ENCODE measurements around the gene KHK.

KHK gene

DNA sequence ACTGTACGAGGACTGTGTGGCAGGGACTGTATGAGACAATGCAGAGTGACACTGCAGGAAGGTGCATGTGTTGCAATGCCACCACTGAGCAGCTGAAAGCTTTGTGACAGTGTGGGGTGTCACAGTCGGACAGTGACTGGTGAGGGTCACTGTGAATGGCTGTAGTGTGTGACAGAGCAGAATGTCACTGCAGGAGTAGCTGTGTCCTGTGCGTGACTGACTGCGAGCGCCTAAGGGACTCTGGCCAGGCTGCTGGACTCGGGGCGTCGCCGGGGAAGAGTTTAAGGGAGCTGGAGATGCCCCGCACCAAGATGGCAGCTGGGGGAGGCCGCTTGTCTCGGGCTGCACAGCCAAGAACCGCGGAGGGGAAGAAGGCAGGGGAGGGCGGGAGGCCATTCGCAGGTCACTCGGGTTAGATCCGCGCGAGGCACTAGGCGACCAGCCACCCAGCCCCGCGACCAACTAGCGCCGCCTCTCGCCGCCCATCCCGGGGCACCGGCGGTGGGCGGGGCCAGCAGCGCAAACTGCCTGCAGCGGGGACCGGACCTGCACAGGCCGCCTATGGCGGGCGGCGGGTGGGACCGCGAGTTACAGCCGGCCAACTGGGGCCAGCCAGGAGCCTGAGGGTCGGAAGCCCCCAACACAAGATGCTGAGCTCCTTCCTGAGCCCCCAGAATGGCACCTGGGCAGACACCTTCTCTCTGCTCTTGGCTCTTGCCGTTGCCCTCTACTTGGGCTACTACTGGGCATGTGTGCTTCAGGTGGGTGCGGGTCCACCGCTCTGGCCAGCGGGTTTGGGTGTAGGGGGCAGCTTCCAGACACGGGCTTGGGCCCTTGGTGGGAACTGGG is 37.0 kb downstream of the KHK start, which contains the start of gene ABHD1:
ABHD1 (plus strand) TSS at position 514 of the 849 bp plus-strand sequence; CDS start at position 648, 134 bp downstream.
- peak; percentile 41 to 80 for DNase-seq (ENCODE audit: low spot score in 2 of 2)
- Histone ChIP-seq H3K27me3 (ENCODE audit: low read depth) (no peaks in the 10 kb centered on the region), H3K4me1 (peaks cover 11% of the 10 kb centered on the region), H3K9me3 (no peaks in the 10 kb centered on the region), H3K4me3 (peak within 1 kb of the TSS; percentile 39), H3K36me3 (replicated peaks) (peaks cover 1% of the 10 kb centered on the region; the same call in 1 of the 2 replicates)
- in situ Hi-C loops (cut with MboI; ENCODE audit: low sequenced_read_pairs): no loop called here

DNA sequence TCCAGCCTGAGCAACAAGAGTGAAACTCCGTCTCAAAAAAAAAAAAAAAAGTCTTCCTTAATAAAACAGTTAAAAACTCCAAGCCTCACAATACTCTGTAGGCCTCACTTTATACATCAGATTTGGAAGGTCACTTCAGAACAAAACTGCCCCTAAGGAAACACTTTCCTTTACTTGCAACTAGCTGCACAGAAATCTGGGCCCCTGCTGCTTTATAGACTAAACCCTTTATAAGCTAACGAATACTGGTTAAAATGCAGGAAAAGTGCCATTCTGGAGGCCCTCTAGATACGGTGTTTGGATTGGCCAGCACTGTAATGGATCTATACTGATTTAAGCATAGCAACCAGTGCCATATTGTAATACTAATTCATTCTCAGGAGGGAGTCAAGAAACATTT is 38.5 kb downstream of the KHK start:
- Histone ChIP-seq H3K9me3 (no peaks in the 10 kb centered on the region), H3K4me1 (peaks cover 7% of the 10 kb centered on the region), H3K4me3 (no peak overlapping the region), H3K36me3 (replicated peaks) (peaks cover 6% of the 10 kb centered on the region), H3K27me3 (ENCODE audit: low read depth) (no peaks in the 10 kb centered on the region)
- in situ Hi-C loops (cut with MboI; ENCODE audit: low sequenced_read_pairs): no loop called here
- no peak for DNase-seq (ENCODE audit: low spot score in 2 of 2)

DNA sequence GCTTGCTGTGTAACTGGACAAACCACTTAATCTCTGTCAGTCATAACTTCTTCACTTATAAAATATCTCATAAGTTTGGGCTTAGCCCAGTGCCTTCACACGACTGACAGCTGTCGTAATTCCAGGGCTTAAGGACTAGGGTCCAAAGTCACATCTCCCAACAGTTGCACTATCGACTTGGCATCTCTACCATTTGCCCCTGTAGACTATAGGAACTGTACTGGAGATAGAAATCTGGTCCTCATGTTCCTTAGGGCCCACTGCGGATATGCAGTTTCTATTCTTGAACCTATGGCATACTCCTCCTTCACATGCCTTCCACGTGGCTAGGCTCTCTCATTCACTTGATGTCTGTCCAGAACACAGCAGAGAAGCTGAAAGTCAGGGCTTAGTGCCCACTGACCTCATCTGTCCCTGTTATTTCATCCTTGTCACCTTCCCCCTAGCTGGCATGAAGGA is 39.7 kb downstream of the KHK start:
- no peak overlapping the region for H3K4me3 ChIP-seq
- in situ Hi-C loops (cut with MboI; ENCODE audit: low sequenced_read_pairs): no loop called here
- DNase-seq (ENCODE audit: low spot score in 2 of 2): no peak
- peaks cover 16% of the 10 kb centered on the region for H3K36me3 ChIP-seq (replicated peaks)
- no peaks in the 10 kb centered on the region for H3K9me3 ChIP-seq
- H3K27me3 ChIP-seq (ENCODE audit: low read depth): no peaks in the 10 kb centered on the region
- H3K4me1 ChIP-seq: peaks cover 7% of the 10 kb centered on the region

DNA sequence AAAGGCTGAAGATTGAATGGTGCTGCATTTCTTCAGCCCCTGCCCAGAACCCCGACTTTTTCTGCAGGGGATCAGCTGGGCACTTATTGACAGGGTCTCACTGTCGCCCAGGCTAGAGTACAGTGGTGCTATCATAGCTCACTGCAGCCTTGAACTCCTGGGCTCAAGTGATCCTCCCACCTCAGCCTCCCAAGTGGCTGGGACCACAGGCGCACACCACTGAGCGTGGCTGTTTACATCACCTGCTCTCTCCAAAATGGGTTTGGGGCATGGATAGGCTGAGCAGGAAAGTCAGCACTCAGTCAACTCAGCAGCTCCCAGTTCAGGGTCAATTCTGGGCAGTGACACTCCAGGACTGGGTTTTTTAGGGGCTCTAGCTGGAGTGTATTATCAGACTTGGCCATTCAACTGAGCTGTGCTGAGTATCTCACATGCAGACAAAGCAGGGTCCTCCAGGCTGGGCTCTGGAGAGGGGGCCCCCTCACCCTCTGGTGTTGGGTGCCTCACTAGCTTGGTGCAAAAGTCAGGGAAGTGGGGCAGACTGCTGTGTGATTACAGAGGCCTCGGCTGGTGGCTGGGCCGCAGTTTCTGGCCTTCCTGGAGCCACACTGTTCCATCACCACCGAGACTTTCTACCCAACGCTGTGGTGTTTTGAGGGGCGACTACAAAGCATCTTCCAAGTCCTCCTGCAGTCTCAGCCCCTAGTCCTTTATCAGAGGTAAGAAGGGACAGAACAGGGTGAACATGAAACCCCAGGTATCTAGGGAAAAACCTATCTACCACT is 41.5 kb downstream of the KHK start:
- no peak for DNase-seq (ENCODE audit: low spot score in 2 of 2)
- Histone ChIP-seq H3K36me3 (replicated peaks) (peaks cover 34% of the 10 kb centered on the region), H3K9me3 (no peaks in the 10 kb centered on the region), H3K4me3 (no peak overlapping the region), H3K4me1 (peaks cover 7% of the 10 kb centered on the region), H3K27me3 (ENCODE audit: low read depth) (no peaks in the 10 kb centered on the region)
- in situ Hi-C loops (cut with MboI; ENCODE audit: low sequenced_read_pairs): no loop called here

DNA sequence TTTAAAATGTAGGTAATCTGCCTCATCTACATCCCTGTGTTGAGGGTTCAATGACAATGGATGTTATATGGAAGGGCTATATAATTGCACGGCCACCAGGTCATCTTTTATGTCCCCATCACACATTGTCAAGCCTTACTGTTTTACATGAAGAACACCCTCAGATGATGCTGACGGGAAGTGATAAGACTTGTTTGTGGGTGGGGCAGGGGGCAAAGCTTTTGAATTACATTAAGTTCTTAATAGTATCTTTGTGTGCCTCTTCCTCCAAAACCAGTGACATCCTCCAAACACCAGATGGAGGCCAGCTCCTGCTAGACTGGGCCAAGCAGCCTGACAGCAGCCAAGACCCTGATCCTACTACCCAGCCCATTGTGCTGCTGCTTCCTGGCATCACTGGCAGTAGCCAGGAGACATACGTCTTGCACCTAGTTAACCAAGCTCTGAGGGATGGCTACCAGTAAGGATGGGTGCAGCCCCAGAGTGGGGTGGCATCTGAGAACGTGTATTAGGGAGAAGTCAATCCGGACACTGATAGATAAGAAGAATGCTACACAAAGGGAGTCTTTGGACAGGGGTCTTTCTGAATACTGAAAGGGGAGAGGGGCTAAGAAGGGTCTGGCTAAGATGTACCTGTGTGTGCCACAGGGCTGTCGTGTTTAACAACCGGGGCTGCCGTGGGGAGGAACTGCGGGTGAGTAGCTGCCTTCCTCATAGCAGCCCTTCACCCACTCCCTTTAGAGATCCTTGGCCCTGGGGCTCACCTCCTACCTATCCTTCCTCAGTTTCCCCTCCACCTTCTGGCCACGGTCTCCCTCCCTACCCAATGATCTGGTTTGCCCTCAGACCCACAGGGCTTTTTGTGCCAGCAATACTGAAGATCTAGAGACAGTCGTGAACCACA is 42.3 kb downstream of the KHK start:
- in situ Hi-C loops (cut with MboI; ENCODE audit: low sequenced_read_pairs): no loop called here
- Histone ChIP-seq H3K4me3 (no peak overlapping the region), H3K27me3 (ENCODE audit: low read depth) (no peaks in the 10 kb centered on the region), H3K9me3 (no peaks in the 10 kb centered on the region), H3K4me1 (peaks cover 8% of the 10 kb centered on the region), H3K36me3 (replicated peaks) (peaks cover 34% of the 10 kb centered on the region)
- DNase-seq (ENCODE audit: low spot score in 2 of 2): no peak

DNA sequence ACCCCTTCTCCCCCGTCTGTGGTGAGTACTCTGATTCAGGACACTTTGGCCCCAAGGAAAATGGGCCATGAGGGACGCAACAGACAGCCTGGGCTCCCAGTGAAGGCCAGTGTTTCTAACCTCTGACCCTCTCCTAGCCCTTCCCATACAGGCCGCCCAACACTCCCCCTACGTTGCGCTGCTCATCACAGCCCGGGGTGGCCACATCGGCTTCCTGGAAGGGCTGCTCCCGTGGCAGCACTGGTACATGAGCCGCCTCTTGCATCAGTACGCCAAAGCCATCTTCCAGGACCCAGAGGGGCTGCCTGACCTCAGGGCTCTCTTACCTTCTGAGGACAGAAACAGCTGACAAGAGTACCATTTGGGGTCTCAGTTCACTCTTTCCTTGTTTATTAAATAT is 43.8 kb downstream of the KHK start:
- Histone ChIP-seq H3K4me1 (peaks cover 9% of the 10 kb centered on the region), H3K9me3 (no peaks in the 10 kb centered on the region), H3K27me3 (ENCODE audit: low read depth) (no peaks in the 10 kb centered on the region), H3K4me3 (no peak overlapping the region), H3K36me3 (replicated peaks) (peaks cover 38% of the 10 kb centered on the region)
- in situ Hi-C loops (cut with MboI; ENCODE audit: low sequenced_read_pairs): no loop called here
- no peak for DNase-seq (ENCODE audit: low spot score in 2 of 2)

DNA sequence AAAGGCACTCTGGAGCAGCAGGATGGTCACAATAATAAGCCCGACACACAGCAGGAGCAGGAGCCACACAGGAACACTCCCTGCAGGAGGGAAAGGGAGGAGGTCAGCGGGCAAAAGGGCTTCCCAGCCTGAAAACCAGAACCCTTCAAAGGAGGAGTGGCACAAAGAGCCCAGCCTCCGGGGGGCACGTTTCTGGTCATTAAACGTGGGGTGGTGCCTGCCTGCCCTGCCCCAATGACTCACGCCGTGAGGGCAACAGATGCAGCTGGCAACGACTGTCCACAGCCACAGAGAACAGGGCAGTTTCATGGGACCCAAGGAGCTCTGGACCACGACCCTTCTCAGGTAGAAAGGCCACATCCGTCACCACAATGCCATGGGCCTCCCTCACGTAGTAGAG is 44.9 kb downstream of the KHK start:
- no peak for DNase-seq (ENCODE audit: low spot score in 2 of 2)
- in situ Hi-C loops (cut with MboI; ENCODE audit: low sequenced_read_pairs): no loop called here
- Histone ChIP-seq H3K36me3 (replicated peaks) (peaks cover 38% of the 10 kb centered on the region), H3K9me3 (no peaks in the 10 kb centered on the region), H3K27me3 (ENCODE audit: low read depth) (no peaks in the 10 kb centered on the region), H3K4me1 (peaks cover 9% of the 10 kb centered on the region), H3K4me3 (no peak overlapping the region)

DNA sequence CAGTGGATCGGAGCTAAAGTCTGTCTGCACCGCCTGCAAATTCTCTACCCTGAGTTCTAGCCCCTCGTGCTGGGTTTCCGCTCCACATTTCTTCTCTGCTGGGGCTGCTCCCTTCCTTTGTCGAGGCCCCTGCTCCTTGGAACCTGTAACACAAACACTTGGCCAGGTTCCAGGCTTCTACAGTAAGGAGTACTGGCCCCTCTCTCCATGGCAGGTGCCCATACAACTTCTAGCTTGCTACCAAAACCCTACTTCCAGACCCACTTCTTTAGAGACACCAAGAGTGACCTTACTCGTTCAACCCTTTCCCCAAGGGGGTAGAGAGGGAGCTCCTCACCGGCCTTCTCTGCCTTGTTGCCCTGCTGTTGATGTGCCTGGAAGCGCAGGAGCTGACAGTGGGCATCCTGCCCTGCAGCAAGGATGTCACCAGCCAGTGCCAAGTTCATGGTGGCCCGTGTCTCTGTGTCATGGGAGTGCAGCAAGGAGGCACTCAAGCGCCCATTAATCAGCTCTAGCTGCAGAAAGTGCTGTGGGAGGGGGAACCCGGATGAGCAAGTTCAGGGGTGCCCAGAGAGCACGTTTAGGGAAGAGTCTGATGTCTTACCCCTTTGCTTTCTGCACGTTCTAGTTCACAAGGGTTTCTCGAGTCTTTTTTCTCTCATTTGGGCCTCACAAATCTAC is 46.8 kb downstream of the KHK start:
- H3K27me3 ChIP-seq (ENCODE audit: low read depth): no peaks in the 10 kb centered on the region
- H3K36me3 ChIP-seq (replicated peaks): peaks cover 38% of the 10 kb centered on the region
- no peak for DNase-seq (ENCODE audit: low spot score in 2 of 2)
- no peaks in the 10 kb centered on the region for H3K9me3 ChIP-seq
- peaks cover 9% of the 10 kb centered on the region for H3K4me1 ChIP-seq
- in situ Hi-C loops (cut with MboI; ENCODE audit: low sequenced_read_pairs): no loop called here
- peak overlapping the region; percentile 85 for H3K4me3 ChIP-seq

DNA sequence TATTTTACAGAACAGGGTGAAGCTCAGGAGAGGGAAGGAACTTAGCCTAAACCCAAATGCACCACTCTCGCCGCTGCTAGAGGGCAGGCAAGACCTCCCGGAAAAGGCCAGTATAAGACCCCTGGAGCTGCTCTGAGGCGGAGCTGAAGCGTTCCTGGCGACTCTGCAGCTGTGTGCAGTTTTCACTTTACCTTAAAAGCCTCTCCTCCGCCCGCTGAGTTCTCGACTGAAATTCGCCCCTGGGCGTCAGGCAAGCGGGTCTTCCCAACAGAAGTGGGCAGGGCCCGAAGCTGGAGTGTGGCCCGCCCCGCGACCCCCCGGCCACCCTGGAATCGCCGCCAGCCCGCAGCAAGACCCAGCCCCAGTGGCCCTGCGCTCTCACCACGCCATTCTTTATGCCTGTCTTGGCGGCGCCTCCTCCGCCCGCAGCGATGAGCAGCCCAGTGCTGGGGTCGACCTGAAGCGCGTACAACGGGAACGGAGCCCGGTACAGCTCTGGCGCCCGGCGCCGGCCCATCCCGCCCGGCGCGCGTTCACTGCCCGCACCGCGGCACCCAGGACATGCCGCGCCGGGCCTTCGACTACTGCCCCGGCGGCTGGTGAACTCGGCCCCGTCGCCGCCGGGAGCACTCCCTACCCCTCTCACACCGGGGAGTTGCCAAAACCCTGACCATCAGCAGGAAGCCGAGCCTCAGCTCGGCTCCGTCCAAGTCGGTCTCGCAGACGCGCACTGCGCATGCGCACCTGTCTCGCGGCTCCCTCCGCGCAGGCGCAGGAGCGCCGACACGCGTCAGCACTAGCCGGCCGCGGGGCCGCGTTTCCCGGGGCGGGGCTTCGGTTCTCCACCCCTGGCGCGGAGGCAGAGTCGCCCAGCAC is 47.6 kb downstream of the KHK start, which contains the start of gene PREB:
PREB (minus strand) TSS at position 732 of the 876 bp plus-strand sequence; CDS start at position 517, 215 bp downstream.
- in situ Hi-C loops (cut with MboI; ENCODE audit: low sequenced_read_pairs): no loop called here
- Histone ChIP-seq H3K9me3 (no peaks in the 10 kb centered on the region), H3K4me1 (peaks cover 9% of the 10 kb centered on the region), H3K4me3 (peak within 1 kb of the TSS; percentile 85), H3K36me3 (replicated peaks) (peaks cover 35% of the 10 kb centered on the region), H3K27me3 (ENCODE audit: low read depth) (no peaks in the 10 kb centered on the region)
- peak; percentile 93 to 99 for DNase-seq (ENCODE audit: low spot score in 2 of 2)

DNA sequence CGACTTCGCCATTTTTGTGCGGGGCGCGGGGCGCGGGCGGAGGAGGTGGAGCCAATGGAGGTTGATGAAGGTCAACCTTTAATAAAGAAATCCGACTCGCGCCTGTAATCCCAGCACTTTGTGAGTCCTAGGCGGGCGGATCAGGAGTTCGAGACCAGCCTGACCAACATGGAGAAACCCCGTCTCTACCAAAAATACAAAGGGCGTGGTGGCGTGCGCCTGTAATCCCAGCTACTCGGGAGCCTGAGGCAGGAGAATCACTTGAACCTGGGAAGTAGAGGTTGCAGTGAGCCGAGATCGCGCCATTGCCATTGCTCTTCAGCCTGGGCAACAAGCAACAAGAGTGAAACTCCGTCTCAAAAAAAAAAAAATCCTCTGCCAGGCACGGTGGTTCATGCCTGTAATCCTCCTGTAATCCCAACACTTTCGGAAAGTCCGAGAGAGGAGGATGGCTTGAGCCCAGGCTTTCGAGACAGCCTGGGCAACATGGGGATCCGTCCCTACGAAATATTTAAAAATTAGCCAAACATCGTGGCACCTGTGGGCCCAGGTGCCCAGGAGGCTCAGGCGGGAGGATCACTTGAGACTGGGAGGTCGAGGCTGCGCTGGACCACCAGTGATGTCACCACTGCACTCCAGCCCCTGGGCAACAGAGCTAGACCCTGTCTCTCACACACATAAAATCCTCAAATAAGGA is 48.4 kb downstream of the KHK start:
- H3K9me3 ChIP-seq: no peaks in the 10 kb centered on the region
- DNase-seq (ENCODE audit: low spot score in 2 of 2): no peak
- peaks cover 33% of the 10 kb centered on the region for H3K36me3 ChIP-seq (replicated peaks)
- in situ Hi-C loops (cut with MboI; ENCODE audit: low sequenced_read_pairs): no loop called here
- H3K4me3 ChIP-seq: peak overlapping the region; percentile 85
- peaks cover 9% of the 10 kb centered on the region for H3K4me1 ChIP-seq
- H3K27me3 ChIP-seq (ENCODE audit: low read depth): no peaks in the 10 kb centered on the region

DNA sequence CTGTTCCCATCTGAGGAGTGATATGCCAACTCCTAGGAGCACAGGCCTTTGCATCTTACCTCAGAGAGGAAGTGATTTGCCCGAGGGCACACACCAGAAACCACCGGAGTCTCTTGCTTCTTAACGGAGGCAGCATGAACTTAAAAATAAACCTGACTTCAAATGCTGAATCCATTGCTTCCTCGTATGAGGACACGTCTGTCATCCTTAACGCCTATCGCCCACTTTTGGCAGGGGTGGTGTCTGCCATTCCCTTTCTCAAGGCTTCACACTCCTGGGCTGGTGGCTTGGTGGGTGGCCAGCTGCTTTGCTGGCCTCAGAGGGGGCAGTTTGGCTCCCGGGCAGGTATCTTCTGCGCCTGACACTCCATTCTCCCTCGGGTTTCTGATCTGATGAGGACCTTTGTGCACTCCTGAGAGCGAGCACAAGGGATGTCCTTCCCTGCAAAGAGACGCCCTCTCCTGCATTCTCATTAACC is 48.9 kb downstream of the KHK start:
- Histone ChIP-seq H3K36me3 (replicated peaks) (peaks cover 27% of the 10 kb centered on the region), H3K9me3 (no peaks in the 10 kb centered on the region), H3K4me3 (no peak overlapping the region), H3K27me3 (ENCODE audit: low read depth) (no peaks in the 10 kb centered on the region), H3K4me1 (peaks cover 9% of the 10 kb centered on the region)
- in situ Hi-C loops (cut with MboI; ENCODE audit: low sequenced_read_pairs): no loop called here
- DNase-seq (ENCODE audit: low spot score in 2 of 2): no peak
